Caco-2 (cell line): ENCODE data around the gene PTGIR. TPM values are rescaled to one million over a fixed set of nuclear protein-coding genes. Genes with fewer than 3 reads are reported as not detected.

Source experiments
- BruUV-seq: library from RNA; stranded (reverse); fragments of 400-500 nt; replicated peaks from 2 replicates; lab custom pipeline; 2021; lab: Mats Ljungman, UMichigan
- CTCF ChIA-PET: fragments of 300-600 bp; sonication (Branson Sonifier 250); formaldehyde crosslinking; loops from one replicate; lab custom pipeline; 2022; ENCODE audit warnings: antibody characterized with exemption; lab: Charles Lee
- POLR2A ChIA-PET: fragments of 300-600 bp; sonication (Branson Sonifier 250); formaldehyde crosslinking; loops from one replicate; lab custom pipeline; 2022; ENCODE audit warnings: antibody characterized with exemption; lab: Charles Lee
- DNase-seq, 2 experiments: peaks; one replicate each; pipeline versions ENCODE4 v3.0.0 to v3.0.0-alpha.2; 2020 to 2022
- H3K27me3 ChIP-seq: replicated peaks from 2 replicates; pipeline ENCODE4 v1.6.0; 2011; ENCODE audit warnings: low read length; ENCODE audit not compliant: control insufficient read depth, insufficient read depth
- H3K36me3 ChIP-seq: 2 replicates; pipeline ENCODE4 v1.5.1; 2011; ENCODE audit warnings: low read length; ENCODE audit not compliant: control insufficient read depth, insufficient read depth
- H3K4me1 ChIP-seq: fragments of 250-450 bp; sonication (Bioruptor Pico); 2 replicates; pipeline ENCODE4 v1.5.1; 2020; ENCODE audit warnings: mild to moderate bottlenecking
- H3K4me3 ChIP-seq: 2 replicates; pipeline ENCODE4 v1.5.1; 2011; ENCODE audit warnings: low read depth, mild to moderate bottlenecking, control low read depth, low read length
- H3K9me3 ChIP-seq: fragments of 250-450 bp; sonication (Bioruptor Pico); 2 replicates; pipeline ENCODE4 v1.5.1; 2020; ENCODE audit warnings: mild to moderate bottlenecking, moderate library complexity
- H3K27ac Mint-ChIP-seq: one replicate; pipeline ENCODE4 v1.8.0; 2022; ENCODE audit warnings: mixed read lengths; ENCODE audit not compliant: unreplicated experiment
- H3K27me3 Mint-ChIP-seq: one replicate; pipeline ENCODE4 v1.8.0; 2022; ENCODE audit warnings: mixed read lengths; ENCODE audit not compliant: insufficient read depth, unreplicated experiment
- H3K36me3 Mint-ChIP-seq: one replicate; pipeline ENCODE4 v1.8.0; 2022; ENCODE audit warnings: mild to moderate bottlenecking, mixed read lengths; ENCODE audit not compliant: insufficient read depth, unreplicated experiment
- H3K4me1 Mint-ChIP-seq: one replicate; pipeline ENCODE4 v1.8.0; 2022; ENCODE audit warnings: low read depth, mixed read lengths; ENCODE audit not compliant: unreplicated experiment
- H3K4me3 Mint-ChIP-seq: one replicate; pipeline ENCODE4 v1.8.0; 2022; ENCODE audit warnings: mild to moderate bottlenecking, moderate library complexity, mixed read lengths; ENCODE audit not compliant: unreplicated experiment
- H3K9me3 Mint-ChIP-seq: one replicate; pipeline ENCODE4 v1.8.0; 2022; ENCODE audit warnings: mixed read lengths; ENCODE audit not compliant: unreplicated experiment
- intact Hi-C: fragments of 100-400 bp; cut with micrococcal nuclease; formaldehyde crosslinking; loops from one replicate; pipeline ENCODE4 v1.10.0; 2022; ENCODE audit not compliant: unreplicated experiment
- total RNA-seq: library from RNA; stranded (reverse); gene quantifications from 2 replicates; pipeline ENCODE4 v1.2.3, GENCODE V29; 2022
- TF ChIP-seq, protein P1 (sequence below), 2 experiments: fragments of 200-600 bp in 1 of 2; IDR thresholded peaks; 1 replicate in 1 of 2; 2 replicates in 1 of 2; pipeline versions ENCODE4 v1.5.1 to v1.8.0; 2011 to 2022; ENCODE audit warnings: antibody characterized with exemption in 1 of 2, control low read depth in 1 of 2, inconsistent platforms in 1 of 2, low read depth in 1 of 2, low read length in 1 of 2, mild to moderate bottlenecking in 1 of 2, moderate library complexity in 1 of 2; ENCODE audit not compliant: insufficient read depth in 1 of 2, severe bottlenecking in 1 of 2, unreplicated experiment in 1 of 2

The PTGIR gene
- total RNA-seq, 1 experiment from 2014 or later, result not detected

- Mint-ChIP-seq H3K27ac (no peak overlapping the region), H3K4me1 (no peaks in the 10 kb centered on the region), H3K36me3 (no peaks in the 10 kb centered on the region), H3K27me3 (no peaks in the 10 kb centered on the region), H3K9me3 (no peaks in the 10 kb centered on the region), H3K4me3 (no peak overlapping the region)
- BruUV-seq, result no TSS peak
- TF ChIP-seq, protein P1, sequence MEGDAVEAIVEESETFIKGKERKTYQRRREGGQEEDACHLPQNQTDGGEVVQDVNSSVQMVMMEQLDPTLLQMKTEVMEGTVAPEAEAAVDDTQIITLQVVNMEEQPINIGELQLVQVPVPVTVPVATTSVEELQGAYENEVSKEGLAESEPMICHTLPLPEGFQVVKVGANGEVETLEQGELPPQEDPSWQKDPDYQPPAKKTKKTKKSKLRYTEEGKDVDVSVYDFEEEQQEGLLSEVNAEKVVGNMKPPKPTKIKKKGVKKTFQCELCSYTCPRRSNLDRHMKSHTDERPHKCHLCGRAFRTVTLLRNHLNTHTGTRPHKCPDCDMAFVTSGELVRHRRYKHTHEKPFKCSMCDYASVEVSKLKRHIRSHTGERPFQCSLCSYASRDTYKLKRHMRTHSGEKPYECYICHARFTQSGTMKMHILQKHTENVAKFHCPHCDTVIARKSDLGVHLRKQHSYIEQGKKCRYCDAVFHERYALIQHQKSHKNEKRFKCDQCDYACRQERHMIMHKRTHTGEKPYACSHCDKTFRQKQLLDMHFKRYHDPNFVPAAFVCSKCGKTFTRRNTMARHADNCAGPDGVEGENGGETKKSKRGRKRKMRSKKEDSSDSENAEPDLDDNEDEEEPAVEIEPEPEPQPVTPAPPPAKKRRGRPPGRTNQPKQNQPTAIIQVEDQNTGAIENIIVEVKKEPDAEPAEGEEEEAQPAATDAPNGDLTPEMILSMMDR (IDR thresholded peaks at IDR 0.05; ENCODE audit: insufficient read depth in 1 of 2, low read depth in 1 of 2, low read length in 1 of 2, severe bottlenecking in 1 of 2, unreplicated experiment in 1 of 2), result no peak
- no peak for DNase-seq
- Histone ChIP-seq H3K36me3 (no peaks in the 10 kb centered on the region), H3K4me3 (no peak overlapping the region), H3K4me1 (peaks cover 14% of the 10 kb centered on the region), H3K9me3 (no peaks in the 10 kb centered on the region), H3K27me3 (no peaks in the 10 kb centered on the region)
- CTCF ChIA-PET, result interaction anchor here (0.7 to 1.2 kb wide), 2 partner anchors 8 to 39 kb away, joined by 3 read pairs; partner anchors contain the start of gene DACT3
- intact Hi-C loops, result no loop called here
- POLR2A ChIA-PET, result no interaction called here
Measured at GRCh38 chr19:46622118-46622446, 2.8 kb downstream of the PTGIR start.

- Histone ChIP-seq H3K36me3 (no peaks in the 10 kb centered on the region), H3K4me1 (peaks cover 14% of the 10 kb centered on the region), H3K4me3 (no peak overlapping the region), H3K9me3 (no peaks in the 10 kb centered on the region), H3K27me3 (no peaks in the 10 kb centered on the region)
- intact Hi-C loops, result no loop called here
- no peak for DNase-seq
- Mint-ChIP-seq H3K4me1 (no peaks in the 10 kb centered on the region), H3K27ac (no peak overlapping the region), H3K27me3 (no peaks in the 10 kb centered on the region), H3K36me3 (no peaks in the 10 kb centered on the region), H3K4me3 (no peak overlapping the region), H3K9me3 (no peaks in the 10 kb centered on the region)
- BruUV-seq, result no TSS peak
- POLR2A ChIA-PET, result no interaction called here
- TF ChIP-seq, protein P1 (IDR thresholded peaks at IDR 0.05; ENCODE audit: insufficient read depth in 1 of 2, low read depth in 1 of 2, low read length in 1 of 2, severe bottlenecking in 1 of 2, unreplicated experiment in 1 of 2), result no peak
- CTCF ChIA-PET, result interaction anchor here (1.1 to 1.2 kb wide), 2 partner anchors 40 kb away, joined by 3 to 4 read pairs; partner anchors contain the start of gene DACT3
Measured at GRCh38 chr19:46621191-46622117, 3.4 kb downstream of the PTGIR start.

GRCh38 chr19:46620716-46621115 lies 4.2 kb downstream of the PTGIR start:
- ChIA-PET POLR2A (no interaction called here), CTCF (interaction anchor here (1.1 kb wide), 1 partner anchor 41 kb away, joined by 4 read pairs; no protein-coding TSS in a partner anchor)
- Mint-ChIP-seq H3K9me3 (no peaks in the 10 kb centered on the region), H3K27ac (no peak overlapping the region), H3K36me3 (no peaks in the 10 kb centered on the region), H3K27me3 (no peaks in the 10 kb centered on the region), H3K4me1 (no peaks in the 10 kb centered on the region), H3K4me3 (no peak overlapping the region)
- no peak for DNase-seq
- H3K36me3 ChIP-seq, result no peaks in the 10 kb centered on the region
- H3K9me3 ChIP-seq, result no peaks in the 10 kb centered on the region
- intact Hi-C loops, result no loop called here
- no peak overlapping the region for H3K4me3 ChIP-seq
- BruUV-seq, result no TSS peak
- H3K27me3 ChIP-seq, result no peaks in the 10 kb centered on the region
- TF ChIP-seq, protein P1 (IDR thresholded peaks at IDR 0.05; ENCODE audit: insufficient read depth in 1 of 2, low read depth in 1 of 2, low read length in 1 of 2, severe bottlenecking in 1 of 2, unreplicated experiment in 1 of 2), result no peak
- H3K4me1 ChIP-seq, result peaks cover 14% of the 10 kb centered on the region
